Urothelium cell line (cell line): ENCODE measurements around the gene COL27A1.

Experiments
- DNase-seq: peaks from one replicate; pipeline ENCODE4 v3.0.0; 2011; ENCODE audit warnings: low spot score, mixed read lengths
- FAIRE-seq: peaks from 2 replicates; lab custom pipeline; 2011; peaks lifted over from hg19 to GRCh38; lab: Jason Lieb, UNC

COL27A1 gene

GRCh38 chr9:114238472-114238871 is 83.1 kb downstream of the COL27A1 start:
- FAIRE-seq (no peak), DNase-seq (no peak)

- no peak for FAIRE-seq
- DNase-seq = no peak
Observed at GRCh38 chr9:114238891-114239875, 83.8 kb downstream of the COL27A1 start.

GRCh38 chr9:114240216-114240615 is 84.9 kb downstream of the COL27A1 start:
- FAIRE-seq (no peak), DNase-seq (no peak)

- DNase-seq = no peak
- FAIRE-seq = no peak
Observed at GRCh38 chr9:114240647-114241558, 85.6 kb downstream of the COL27A1 start.

- FAIRE-seq = no peak
Observed at GRCh38 chr9:114242837-114243236, 87.5 kb downstream of the COL27A1 start.

GRCh38 chr9:114243240-114243639 is 87.9 kb downstream of the COL27A1 start:
- FAIRE-seq = no peak

More at GRCh38 chr9:114242837-114243236, 87.5 kb downstream of the COL27A1 start:
- DNase-seq = no peak

GRCh38 chr9:114244570-114244969 is 89.2 kb downstream of the COL27A1 start:
- FAIRE-seq (no peak), DNase-seq (no peak)

More at GRCh38 chr9:114243240-114243639, 87.9 kb downstream of the COL27A1 start:
- no peak for DNase-seq

- no peak for DNase-seq
- FAIRE-seq = no peak
Observed at GRCh38 chr9:114246558-114246957, 91.2 kb downstream of the COL27A1 start.

GRCh38 chr9:114247077-114247476 is 91.7 kb downstream of the COL27A1 start:
- DNase-seq (no peak), FAIRE-seq (no peak)

GRCh38 chr9:114247491-114247890 is 92.2 kb downstream of the COL27A1 start:
- FAIRE-seq (no peak), DNase-seq (no peak)

- no peak for DNase-seq
- no peak for FAIRE-seq
Observed at GRCh38 chr9:114248299-114248707, 93.0 kb downstream of the COL27A1 start.

GRCh38 chr9:114249424-114250234 is 94.3 kb downstream of the COL27A1 start:
- no peak for FAIRE-seq
- no peak for DNase-seq

- FAIRE-seq (no peak), DNase-seq (no peak)
Observed at GRCh38 chr9:114250235-114250568, 94.9 kb downstream of the COL27A1 start.

- no peak for FAIRE-seq
- no peak for DNase-seq
Observed at GRCh38 chr9:114250648-114251047, 95.3 kb downstream of the COL27A1 start.

- DNase-seq (no peak), FAIRE-seq (no peak)
Observed at GRCh38 chr9:114252394-114252793, 97.1 kb downstream of the COL27A1 start.

- no peak for DNase-seq
- no peak for FAIRE-seq
Observed at GRCh38 chr9:114256827-114257328, 101.5 kb downstream of the COL27A1 start.

GRCh38 chr9:114258218-114258617 is 102.9 kb downstream of the COL27A1 start:
- no peak for DNase-seq
- FAIRE-seq = no peak

- no peak for DNase-seq
- no peak for FAIRE-seq
Observed at GRCh38 chr9:114258866-114259797, 103.8 kb downstream of the COL27A1 start.

- DNase-seq (no peak), FAIRE-seq (no peak)
Observed at GRCh38 chr9:114259798-114260523, 104.6 kb downstream of the COL27A1 start.
